Glutamatergic neuron (in vitro differentiated cells): ENCODE measurements around the gene KCNE3. TPM values are rescaled to one million over a fixed set of nuclear protein-coding genes. Genes with fewer than 3 reads are reported as not detected.

Experiments used
- DNase-seq: peaks from one replicate; pipeline ENCODE4 v3.0.0; 2022
- H3K27ac Mint-ChIP-seq: one replicate; pipeline ENCODE4 v1.8.0; 2020; ENCODE audit warnings: mild to moderate bottlenecking, mixed read lengths, inconsistent platforms; ENCODE audit not compliant: unreplicated experiment
- H3K27me3 Mint-ChIP-seq: one replicate; pipeline ENCODE4 v1.8.0; 2020; ENCODE audit warnings: mild to moderate bottlenecking, moderate library complexity, mixed read lengths, inconsistent platforms; ENCODE audit not compliant: unreplicated experiment
- H3K36me3 Mint-ChIP-seq: one replicate; pipeline ENCODE4 v1.8.0; 2020; ENCODE audit warnings: mild to moderate bottlenecking, mixed read lengths, inconsistent platforms; ENCODE audit not compliant: unreplicated experiment
- H3K4me1 Mint-ChIP-seq: one replicate; pipeline ENCODE4 v1.8.0; 2020; ENCODE audit warnings: mild to moderate bottlenecking, low read depth, mixed read lengths, inconsistent platforms; ENCODE audit not compliant: unreplicated experiment
- H3K4me3 Mint-ChIP-seq: one replicate; pipeline ENCODE4 v1.8.0; 2020; ENCODE audit warnings: mild to moderate bottlenecking, mixed read lengths, inconsistent platforms; ENCODE audit not compliant: unreplicated experiment
- H3K9me3 Mint-ChIP-seq: one replicate; pipeline ENCODE4 v1.8.0; 2020; ENCODE audit warnings: mild to moderate bottlenecking, moderate library complexity, mixed read lengths, inconsistent platforms; ENCODE audit not compliant: unreplicated experiment
- total RNA-seq: library from RNA; stranded (reverse); fragmentation: NEBNext Ultra II Directional; extraction: Animal tissue kit (Norgen Biotek cat#: 25700); gene quantifications from one replicate; pipeline ENCODE4 v1.2.1, GENCODE V29; 2021; ENCODE audit not compliant: unreplicated experiment
- TF ChIP-seq, protein P1 (sequence below): fragments of 200-600 bp; sonication (generic); IDR thresholded peaks from one replicate; pipeline ENCODE4 v1.5.0; 2021; ENCODE audit not compliant: partially characterized antibody, unreplicated experiment

Gene KCNE3
- total RNA-seq, 1 donor from 2014 or later: not detected

DNA sequence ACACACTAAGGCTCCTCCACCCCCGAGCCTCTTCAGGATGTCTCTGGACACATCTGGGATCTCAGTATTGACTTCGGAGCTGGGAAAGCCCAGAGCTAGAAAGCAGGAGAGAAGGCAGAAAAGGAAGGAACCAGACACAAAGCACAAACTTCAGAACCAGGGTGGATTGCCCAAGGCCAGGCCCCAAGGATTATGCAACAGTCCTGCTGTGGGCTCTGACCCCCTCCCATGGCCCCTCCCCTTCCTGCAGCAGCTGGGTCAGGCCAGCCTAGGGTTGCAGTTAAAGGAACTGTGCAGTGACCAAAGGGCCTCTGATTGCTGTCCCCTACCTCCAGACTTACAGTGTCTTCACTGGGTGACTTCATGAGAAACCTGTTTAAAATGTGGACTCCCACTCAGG lies 5.3 kb downstream of the KCNE3 start:
- Mint-ChIP-seq H3K4me1 (no peaks in the 10 kb centered on the region), H3K36me3 (no peaks in the 10 kb centered on the region), H3K9me3 (no peaks in the 10 kb centered on the region), H3K27ac (no peak overlapping the region), H3K4me3 (no peak overlapping the region), H3K27me3 (peaks cover 13% of the 10 kb centered on the region)
- DNase-seq: no peak
- TF ChIP-seq, protein P1, sequence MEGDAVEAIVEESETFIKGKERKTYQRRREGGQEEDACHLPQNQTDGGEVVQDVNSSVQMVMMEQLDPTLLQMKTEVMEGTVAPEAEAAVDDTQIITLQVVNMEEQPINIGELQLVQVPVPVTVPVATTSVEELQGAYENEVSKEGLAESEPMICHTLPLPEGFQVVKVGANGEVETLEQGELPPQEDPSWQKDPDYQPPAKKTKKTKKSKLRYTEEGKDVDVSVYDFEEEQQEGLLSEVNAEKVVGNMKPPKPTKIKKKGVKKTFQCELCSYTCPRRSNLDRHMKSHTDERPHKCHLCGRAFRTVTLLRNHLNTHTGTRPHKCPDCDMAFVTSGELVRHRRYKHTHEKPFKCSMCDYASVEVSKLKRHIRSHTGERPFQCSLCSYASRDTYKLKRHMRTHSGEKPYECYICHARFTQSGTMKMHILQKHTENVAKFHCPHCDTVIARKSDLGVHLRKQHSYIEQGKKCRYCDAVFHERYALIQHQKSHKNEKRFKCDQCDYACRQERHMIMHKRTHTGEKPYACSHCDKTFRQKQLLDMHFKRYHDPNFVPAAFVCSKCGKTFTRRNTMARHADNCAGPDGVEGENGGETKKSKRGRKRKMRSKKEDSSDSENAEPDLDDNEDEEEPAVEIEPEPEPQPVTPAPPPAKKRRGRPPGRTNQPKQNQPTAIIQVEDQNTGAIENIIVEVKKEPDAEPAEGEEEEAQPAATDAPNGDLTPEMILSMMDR: no peak

DNA sequence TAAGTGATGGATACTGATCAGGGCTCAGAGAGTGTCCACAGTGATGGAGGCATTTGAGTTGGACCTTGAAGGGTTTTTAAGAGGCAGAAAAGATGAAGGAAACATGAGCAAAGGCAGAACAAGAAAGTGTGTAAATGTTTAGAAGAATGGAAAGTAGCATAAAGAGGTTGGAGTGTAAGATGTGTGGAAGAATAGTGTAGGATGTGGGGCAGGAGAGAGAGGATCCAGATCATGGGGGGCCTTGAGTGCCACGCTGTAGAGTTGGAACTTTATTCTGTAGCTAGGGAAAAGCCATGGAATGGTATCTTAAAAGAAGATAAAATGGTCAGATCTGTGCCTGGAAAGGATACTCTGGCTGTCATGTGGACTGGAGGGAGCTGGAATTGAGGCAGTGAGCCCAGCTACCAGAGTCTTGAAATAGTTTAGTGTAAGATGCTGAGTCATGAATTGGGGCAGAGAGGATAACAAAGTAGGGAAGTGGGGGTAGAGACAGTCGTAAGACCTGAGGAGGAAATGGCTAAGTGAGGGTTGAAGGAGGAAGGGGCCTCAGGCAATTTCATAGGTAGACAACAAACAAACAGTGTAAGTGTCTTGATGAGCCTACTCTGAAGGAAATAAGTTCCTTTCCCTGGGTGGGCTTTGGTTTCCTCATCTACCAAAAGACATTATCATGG lies 6.7 kb downstream of the KCNE3 start:
- Mint-ChIP-seq H3K36me3 (no peaks in the 10 kb centered on the region), H3K27ac (no peak overlapping the region), H3K4me3 (no peak overlapping the region), H3K27me3 (peaks cover 6% of the 10 kb centered on the region), H3K9me3 (peaks cover 1% of the 10 kb centered on the region), H3K4me1 (no peaks in the 10 kb centered on the region)
- no peak for DNase-seq
- TF ChIP-seq, protein P1: no peak

DNA sequence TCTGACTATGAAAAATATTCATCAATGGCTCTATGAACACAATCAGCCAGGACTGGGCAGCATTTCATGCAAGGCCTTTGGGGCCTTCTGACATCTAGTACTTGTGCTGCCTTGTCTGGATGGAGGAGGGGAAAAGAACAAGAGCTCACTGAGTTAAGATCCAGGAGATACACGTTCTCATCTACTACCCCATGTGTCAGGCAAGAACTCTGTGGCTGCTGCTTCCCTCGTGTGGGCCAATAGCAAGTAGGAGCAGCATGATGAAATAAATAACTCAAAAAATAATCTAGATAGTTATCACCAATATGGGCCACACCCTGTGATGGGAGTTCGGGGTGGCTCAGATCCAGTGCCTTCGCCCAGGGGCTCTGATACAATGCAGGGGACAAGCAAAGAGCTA lies 7.3 kb downstream of the KCNE3 start:
- TF ChIP-seq, protein P1: no peak
- Mint-ChIP-seq H3K27ac (no peak overlapping the region), H3K4me3 (no peak overlapping the region), H3K36me3 (no peaks in the 10 kb centered on the region), H3K27me3 (peaks cover 6% of the 10 kb centered on the region), H3K9me3 (peaks cover 1% of the 10 kb centered on the region), H3K4me1 (no peaks in the 10 kb centered on the region)
- no peak for DNase-seq

DNA sequence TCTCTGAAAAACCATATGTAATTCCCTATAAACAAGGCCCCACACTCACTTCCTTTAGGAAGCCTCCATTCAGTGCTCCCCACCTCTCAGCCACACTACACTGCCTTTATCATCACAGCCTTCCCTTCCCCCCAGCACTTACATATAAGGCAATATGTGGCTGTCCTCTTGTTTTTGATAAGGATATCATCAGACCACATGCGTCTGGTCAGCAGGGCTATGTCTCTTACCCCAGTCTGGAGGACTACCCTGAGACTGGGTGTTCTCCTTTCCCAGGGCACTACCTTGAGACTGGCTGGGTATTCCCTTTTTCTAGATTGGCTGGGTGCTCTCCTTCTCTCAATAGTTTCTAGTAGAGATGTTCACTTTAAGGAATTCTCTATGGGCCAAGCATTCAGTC lies 7.8 kb downstream of the KCNE3 start:
- H3K4me3 Mint-ChIP-seq: no peak overlapping the region
- TF ChIP-seq, protein P1: no peak
- H3K4me1 Mint-ChIP-seq: no peaks in the 10 kb centered on the region
- peaks cover under 1% of the 10 kb centered on the region for H3K27me3 Mint-ChIP-seq
- no peak overlapping the region for H3K27ac Mint-ChIP-seq
- H3K36me3 Mint-ChIP-seq: no peaks in the 10 kb centered on the region
- DNase-seq: no peak
- peaks cover 1% of the 10 kb centered on the region for H3K9me3 Mint-ChIP-seq

DNA sequence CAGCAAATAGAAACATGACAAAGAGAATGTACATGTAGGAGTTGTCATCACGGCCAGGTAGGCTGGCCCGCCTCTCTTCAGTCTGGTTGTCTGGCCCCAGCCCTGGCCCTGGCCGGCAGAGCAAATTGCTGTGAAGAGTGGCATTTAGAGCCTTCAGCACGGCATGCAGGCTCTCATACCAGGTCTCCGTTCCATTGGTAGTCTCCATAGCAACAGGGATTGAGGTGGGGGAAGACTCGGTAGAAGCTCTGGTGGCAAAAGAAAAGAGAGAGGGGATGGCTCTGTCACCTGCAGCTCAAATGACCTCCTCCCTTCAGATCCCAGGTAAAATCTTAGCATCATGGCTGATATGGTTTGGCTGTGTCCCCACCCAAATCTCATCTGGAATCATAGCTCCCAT lies 10.0 kb downstream of the KCNE3 start:
- no peak overlapping the region for H3K27ac Mint-ChIP-seq
- no peak overlapping the region for H3K4me3 Mint-ChIP-seq
- H3K4me1 Mint-ChIP-seq: no peaks in the 10 kb centered on the region
- H3K9me3 Mint-ChIP-seq: peaks cover 1% of the 10 kb centered on the region
- H3K27me3 Mint-ChIP-seq: no peaks in the 10 kb centered on the region
- no peaks in the 10 kb centered on the region for H3K36me3 Mint-ChIP-seq
- TF ChIP-seq, protein P1: no peak
- no peak for DNase-seq
